ENCODE results near the gene RASGEF1C. TPM values are rescaled to one million over a fixed set of nuclear protein-coding genes. Genes with fewer than 3 reads are reported as not detected.

RASGEF1C gene
- total RNA-seq, 2 experiments from 2014 or later: not detected

DNA sequence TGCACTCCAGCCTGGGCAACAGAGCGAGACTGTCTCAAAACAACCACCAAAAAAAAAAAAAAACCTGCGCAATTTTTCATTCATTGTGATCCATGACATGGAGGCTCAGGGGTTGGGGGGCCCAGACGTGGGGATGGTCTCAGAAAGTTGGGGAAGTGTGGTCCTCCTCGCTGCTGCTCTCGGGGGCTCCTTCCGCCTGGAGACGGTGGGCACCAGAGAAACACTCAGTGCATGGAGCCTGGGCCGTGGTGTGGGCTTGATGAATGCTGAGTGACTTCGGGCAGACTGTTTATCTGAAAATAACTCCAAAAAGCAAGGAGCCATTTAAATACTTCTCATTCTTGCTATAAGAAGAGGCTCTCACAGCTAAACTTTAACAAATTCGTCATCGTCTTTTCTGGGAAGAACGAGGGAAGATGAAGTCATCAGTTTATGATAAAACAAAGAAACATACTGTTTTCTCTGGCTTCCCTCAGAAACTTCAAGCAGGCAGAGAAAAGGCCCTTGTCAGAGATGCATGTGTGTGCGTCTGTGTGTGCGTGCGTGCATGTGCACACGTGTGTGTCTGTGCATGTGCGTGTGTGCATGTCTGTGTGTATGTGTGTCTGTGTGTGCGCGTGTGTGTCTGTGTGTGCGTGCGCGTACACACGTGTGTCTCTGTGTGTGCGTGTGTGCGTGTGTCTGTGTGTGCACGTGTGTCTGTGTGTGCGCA lies 35.0 kb downstream of the RASGEF1C start:
- H3K9me3 ChIP-seq (ENCODE audit: low read length): no peaks in the 10 kb centered on the region
- no peak for TF ChIP-seq EZH2phosphoT487 (IDR thresholded peaks at IDR 0.05; ENCODE audit: borderline replicate concordance, low read depth, low read length)
- no peak for TF ChIP-seq CTCF (conservative IDR thresholded peaks at IDR 0.05; ENCODE audit: low read length)
- no peak overlapping the region for H3K4me3 ChIP-seq (ENCODE audit: low read depth, low read length, poor library complexity, severe bottlenecking)
- intact Hi-C loops (cut with micrococcal nuclease; ENCODE audit: unreplicated experiment): no loop called here
- H3K79me2 ChIP-seq (ENCODE audit: insufficient read depth, low read depth, low read length): no peaks in the 10 kb centered on the region
- H2AFZ ChIP-seq (ENCODE audit: low read length): no peak overlapping the region
- H3K9me2 ChIP-seq (ENCODE audit: insufficient read depth, low read length): no peaks in the 10 kb centered on the region
- no peaks in the 10 kb centered on the region for H3K4me1 ChIP-seq (ENCODE audit: insufficient read depth, low read length, poor library complexity, severe bottlenecking)
- H3K27ac ChIP-seq (ENCODE audit: low read depth, low read length, poor library complexity, severe bottlenecking): no peak overlapping the region
- DNase-seq (ENCODE audit: low spot score): no peak
- ChIA-PET CTCF (ENCODE audit: unreplicated experiment) (no interaction called here), POLR2A (no interaction called here)
- H3K4me2 ChIP-seq (ENCODE audit: low read length): no peak overlapping the region
- no peaks in the 10 kb centered on the region for H3K36me3 ChIP-seq (ENCODE audit: insufficient read depth, low read length)
- BruUV-seq (replicated peaks): no TSS peak
- H4K20me1 ChIP-seq (ENCODE audit: insufficient read depth, low read length): no peaks in the 10 kb centered on the region

- Histone ChIP-seq H3K9me2 (ENCODE audit: insufficient read depth, low read length) (no peaks in the 10 kb centered on the region), H3K4me3 (ENCODE audit: low read depth, low read length, poor library complexity, severe bottlenecking) (no peak overlapping the region), H2AFZ (ENCODE audit: low read length) (no peak overlapping the region), H3K4me2 (ENCODE audit: low read length) (no peak overlapping the region), H3K79me2 (ENCODE audit: insufficient read depth, low read depth, low read length) (no peaks in the 10 kb centered on the region), H4K20me1 (ENCODE audit: insufficient read depth, low read length) (no peaks in the 10 kb centered on the region), H3K9me3 (ENCODE audit: low read length) (no peaks in the 10 kb centered on the region), H3K4me1 (ENCODE audit: insufficient read depth, low read length, poor library complexity, severe bottlenecking) (no peaks in the 10 kb centered on the region), H3K36me3 (ENCODE audit: insufficient read depth, low read length) (no peaks in the 10 kb centered on the region), H3K27ac (ENCODE audit: low read depth, low read length, poor library complexity, severe bottlenecking) (no peak overlapping the region)
- TF ChIP-seq EZH2phosphoT487 (IDR thresholded peaks at IDR 0.05; ENCODE audit: borderline replicate concordance, low read depth, low read length): no peak
- TF ChIP-seq CTCF (conservative IDR thresholded peaks at IDR 0.05; ENCODE audit: low read length): no peak
- BruUV-seq (replicated peaks): no TSS peak
- ChIA-PET CTCF (ENCODE audit: unreplicated experiment) (no interaction called here), POLR2A (no interaction called here)
- intact Hi-C loops (cut with micrococcal nuclease; ENCODE audit: unreplicated experiment): no loop called here
- DNase-seq (ENCODE audit: low spot score): no peak
These were observed 35.8 kb downstream of the RASGEF1C start for GRCh38 chr5:180173198-180173544.

DNA sequence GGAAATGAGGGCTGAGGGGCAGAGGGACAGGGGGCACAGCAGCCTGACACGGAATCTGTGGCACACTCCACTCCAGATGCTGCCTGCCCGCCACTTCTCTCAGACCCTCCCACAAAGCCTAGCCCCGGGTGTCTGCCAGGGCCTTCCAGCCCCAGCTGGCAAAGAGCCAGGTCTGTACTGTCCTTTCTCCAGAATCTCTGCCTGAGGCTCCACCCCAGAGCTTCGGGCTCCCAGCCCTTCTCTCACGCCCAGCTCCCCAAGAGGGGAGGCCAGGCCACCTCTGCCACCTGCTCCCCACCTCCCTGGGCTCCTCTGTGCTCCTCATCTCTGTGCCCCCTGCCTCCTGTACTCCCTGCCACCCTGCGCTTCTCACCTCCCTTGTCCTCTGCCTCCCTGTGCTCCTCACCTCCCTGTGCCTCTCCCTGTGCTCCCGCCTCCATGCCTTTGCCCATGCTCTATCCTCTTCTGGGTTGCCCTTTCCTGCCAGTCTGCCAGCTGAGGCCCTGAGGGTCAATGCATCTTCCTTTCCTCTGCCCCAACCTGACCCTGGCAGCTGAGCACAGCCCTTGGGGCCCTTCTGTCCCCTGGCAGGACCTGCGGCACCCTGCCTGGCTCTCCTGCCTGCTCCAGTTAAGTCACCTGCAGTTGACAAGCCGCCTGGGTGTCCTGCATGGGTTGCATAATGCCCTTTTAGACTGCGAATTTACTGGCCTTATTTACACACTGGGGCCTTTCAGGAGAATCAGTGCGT lies 36.4 kb downstream of the RASGEF1C start:
- no peaks in the 10 kb centered on the region for H4K20me1 ChIP-seq (ENCODE audit: insufficient read depth, low read length)
- no peaks in the 10 kb centered on the region for H3K79me2 ChIP-seq (ENCODE audit: insufficient read depth, low read depth, low read length)
- H3K4me1 ChIP-seq (ENCODE audit: insufficient read depth, low read length, poor library complexity, severe bottlenecking): no peaks in the 10 kb centered on the region
- DNase-seq (ENCODE audit: low spot score): no peak
- no peak overlapping the region for H2AFZ ChIP-seq (ENCODE audit: low read length)
- BruUV-seq (replicated peaks): no TSS peak
- POLR2A ChIA-PET: no interaction called here
- no peak for TF ChIP-seq EZH2phosphoT487 (IDR thresholded peaks at IDR 0.05; ENCODE audit: borderline replicate concordance, low read depth, low read length)
- no peak for TF ChIP-seq CTCF (conservative IDR thresholded peaks at IDR 0.05; ENCODE audit: low read length)
- H3K27ac ChIP-seq (ENCODE audit: low read depth, low read length, poor library complexity, severe bottlenecking): no peak overlapping the region
- H3K36me3 ChIP-seq (ENCODE audit: insufficient read depth, low read length): no peaks in the 10 kb centered on the region
- H3K9me2 ChIP-seq (ENCODE audit: insufficient read depth, low read length): no peaks in the 10 kb centered on the region
- intact Hi-C loops (cut with micrococcal nuclease; ENCODE audit: unreplicated experiment): no loop called here
- H3K4me3 ChIP-seq (ENCODE audit: low read depth, low read length, poor library complexity, severe bottlenecking): no peak overlapping the region
- no peaks in the 10 kb centered on the region for H3K9me3 ChIP-seq (ENCODE audit: low read length)
- CTCF ChIA-PET (ENCODE audit: unreplicated experiment): no interaction called here
- no peak overlapping the region for H3K4me2 ChIP-seq (ENCODE audit: low read length)
